Activated naive CD4-positive, alpha-beta T cell treated with anti-CD3 and anti-CD28 coated beads, Interleukin-2, amount 10 ng/mL, durations not matched to agents 7 days and 5 days (primary cell): ENCODE results near the gene AKR1D1.
"Not testable (repeated sequence)": the region's sequence is repeated elsewhere in the genome, so short reads cannot be mapped to it uniquely, and the experiment has no call there.

Source experiments
- CTCF ChIA-PET: fragments of 350-600 bp; sonication (Branson Sonifier 250); formaldehyde crosslinking; loops from one replicate; lab custom pipeline; 2021; ENCODE audit warnings: antibody characterized with exemption; lab: Charles Lee
- DNase-seq: peaks from one replicate; pipeline ENCODE4 v3.0.0-alpha.2; 2020
- H3K27ac Mint-ChIP-seq: one replicate; pipeline ENCODE4 v1.8.0; 2021; ENCODE audit warnings: mild to moderate bottlenecking, moderate library complexity, mixed read lengths
- H3K27me3 Mint-ChIP-seq: one replicate; pipeline ENCODE4 v1.8.0; 2021; ENCODE audit warnings: mild to moderate bottlenecking, mixed read lengths
- H3K36me3 Mint-ChIP-seq: one replicate; pipeline ENCODE4 v1.8.0; 2021; ENCODE audit warnings: mixed read lengths
- H3K4me1 Mint-ChIP-seq: one replicate; pipeline ENCODE4 v1.8.0; 2021; ENCODE audit warnings: mixed read lengths
- H3K4me3 Mint-ChIP-seq: one replicate; pipeline ENCODE4 v1.8.0; 2021; ENCODE audit warnings: mild to moderate bottlenecking, moderate library complexity, mixed read lengths
- H3K9me3 Mint-ChIP-seq: one replicate; pipeline ENCODE4 v1.8.0; 2021; ENCODE audit warnings: mixed read lengths

Gene AKR1D1

DNA sequence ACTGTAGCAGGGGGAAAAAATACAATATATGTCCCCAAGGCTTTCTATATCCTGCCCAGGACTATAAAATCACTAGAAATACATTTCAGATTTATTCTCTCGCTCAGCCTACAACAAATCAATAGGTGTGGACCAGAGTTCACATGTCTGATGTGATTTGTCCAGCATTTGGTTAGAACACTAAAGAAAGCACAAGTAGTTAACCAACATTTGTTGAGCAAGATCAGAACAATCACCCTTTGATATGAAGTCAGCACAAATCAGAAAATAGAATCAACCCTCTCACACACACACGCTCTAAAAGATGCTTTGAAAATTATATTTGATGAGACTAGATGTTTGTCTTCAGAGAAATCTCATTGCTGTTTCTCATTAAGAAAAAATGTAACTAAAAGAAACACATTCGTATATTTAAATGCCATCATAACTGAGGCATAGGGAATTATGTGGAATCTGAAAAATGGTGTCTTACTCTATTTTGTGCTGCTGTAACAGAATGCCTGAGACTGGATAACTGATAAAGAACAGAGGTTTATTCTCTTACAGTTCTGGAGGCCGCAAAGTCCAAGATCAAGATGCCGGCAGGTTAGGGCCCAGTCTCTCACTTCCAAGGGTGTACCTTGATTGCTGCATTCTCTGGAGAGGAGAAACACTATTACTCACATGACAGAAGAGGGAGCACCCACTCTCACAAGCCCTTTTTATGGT lies 10.5 kb downstream of the AKR1D1 start:
- no peaks in the 10 kb centered on the region for H3K36me3 Mint-ChIP-seq
- no peak overlapping the region for H3K27ac Mint-ChIP-seq
- H3K27me3 Mint-ChIP-seq: no peaks in the 10 kb centered on the region
- no peak overlapping the region for H3K4me3 Mint-ChIP-seq
- no peak for DNase-seq
- CTCF ChIA-PET: no interaction called here
- H3K9me3 Mint-ChIP-seq: no peaks in the 10 kb centered on the region
- H3K4me1 Mint-ChIP-seq: no peaks in the 10 kb centered on the region

DNA sequence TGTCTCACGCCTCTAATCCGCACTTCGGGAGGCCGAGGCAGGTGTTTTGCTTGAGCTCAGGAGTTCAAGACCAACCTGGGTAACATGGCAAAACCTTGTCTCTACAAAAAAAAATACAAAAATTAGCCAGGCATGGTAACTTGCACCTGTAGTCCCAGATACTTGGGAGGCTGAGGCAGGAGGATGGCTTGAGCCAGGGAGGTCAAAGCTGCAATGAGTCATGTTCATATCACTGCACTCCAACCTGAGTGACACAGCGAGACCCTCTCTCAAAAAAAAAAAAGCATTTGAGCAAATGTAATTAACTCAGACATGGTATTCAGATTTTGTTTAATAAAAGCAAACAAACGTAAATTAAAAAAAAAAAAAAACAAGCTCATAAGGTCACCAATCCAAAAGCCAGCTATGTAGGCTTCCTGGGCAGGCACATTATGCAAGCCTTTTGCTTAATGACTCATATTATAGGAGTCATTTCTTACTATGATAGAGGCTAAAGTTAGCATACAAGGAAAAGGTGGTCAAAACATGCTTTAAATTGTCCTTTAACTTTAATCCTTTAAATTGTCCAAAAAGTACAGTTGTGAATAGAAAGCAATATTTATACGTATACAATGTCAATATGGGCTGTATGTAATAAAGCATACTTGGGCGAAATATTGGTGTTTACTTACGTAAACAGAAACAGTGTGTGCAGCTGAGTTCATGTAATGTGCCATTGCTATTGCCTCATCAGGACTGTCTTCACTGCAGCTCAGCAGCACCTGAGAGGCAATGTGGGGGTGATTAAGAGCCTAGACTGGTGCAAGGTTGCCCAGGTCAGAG lies 13.0 kb downstream of the AKR1D1 start:
- CTCF ChIA-PET: interaction anchor here (0.7 kb wide), 1 partner anchor 185 kb away, joined by 3 read pairs; no protein-coding TSS in a partner anchor
- DNase-seq: no peak
- Mint-ChIP-seq H3K36me3 (no peaks in the 10 kb centered on the region), H3K4me1 (no peaks in the 10 kb centered on the region), H3K9me3 (no peaks in the 10 kb centered on the region), H3K4me3 (no peak overlapping the region), H3K27me3 (no peaks in the 10 kb centered on the region), H3K27ac (no peak overlapping the region)

DNA sequence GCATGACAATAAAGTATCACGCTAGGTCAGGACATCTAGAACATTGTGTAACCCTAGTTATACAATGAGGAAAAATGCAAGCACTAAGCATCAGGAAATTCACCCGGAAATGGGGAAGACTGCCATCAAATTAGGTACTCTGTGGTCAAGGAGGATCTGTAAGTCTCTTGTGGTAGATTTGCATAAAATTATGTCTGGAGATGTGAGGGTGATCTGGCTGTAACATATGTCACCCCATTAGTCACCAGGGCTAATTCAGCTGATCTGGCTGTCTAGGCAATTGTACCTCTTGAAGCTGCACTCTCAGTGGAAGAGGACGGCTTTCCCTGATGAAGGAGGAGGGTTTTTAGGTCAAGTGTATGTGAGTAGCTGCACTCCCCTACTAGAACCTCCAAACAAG lies 14.8 kb downstream of the AKR1D1 start:
- H3K27ac Mint-ChIP-seq: no peak overlapping the region
- CTCF ChIA-PET: no interaction called here

DNA sequence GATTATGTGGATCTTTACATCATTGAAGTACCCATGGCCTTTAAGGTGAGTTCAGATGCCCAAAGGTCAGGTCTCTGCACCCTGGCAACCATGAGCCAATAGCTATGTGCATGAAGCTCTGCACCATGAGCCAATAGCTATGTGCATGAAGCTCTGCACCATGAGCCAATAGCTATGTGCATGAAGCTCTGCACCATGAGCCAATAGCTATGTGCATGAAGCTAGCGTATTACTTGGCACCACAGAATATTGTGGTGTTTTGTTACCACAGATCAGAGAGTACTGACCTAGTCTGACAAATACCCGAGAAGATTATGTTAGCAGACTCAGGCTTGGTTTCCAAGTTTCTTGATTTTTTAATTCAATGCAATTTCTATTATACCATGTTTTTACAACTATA lies 15.6 kb downstream of the AKR1D1 start:
- H3K27me3 Mint-ChIP-seq, H3K4me3 Mint-ChIP-seq, CTCF ChIA-PET, DNase-seq, H3K9me3 Mint-ChIP-seq, H3K36me3 Mint-ChIP-seq, H3K4me1 Mint-ChIP-seq, H3K27ac Mint-ChIP-seq: not testable (repeated sequence)

More for the DNA sequence above, 14.8 kb downstream of the AKR1D1 start:
- Mint-ChIP-seq H3K36me3 (no peaks in the 10 kb centered on the region), H3K4me1 (no peaks in the 10 kb centered on the region), H3K9me3 (no peaks in the 10 kb centered on the region), H3K27me3 (no peaks in the 10 kb centered on the region), H3K4me3 (no peak overlapping the region)
- DNase-seq: no peak

DNA sequence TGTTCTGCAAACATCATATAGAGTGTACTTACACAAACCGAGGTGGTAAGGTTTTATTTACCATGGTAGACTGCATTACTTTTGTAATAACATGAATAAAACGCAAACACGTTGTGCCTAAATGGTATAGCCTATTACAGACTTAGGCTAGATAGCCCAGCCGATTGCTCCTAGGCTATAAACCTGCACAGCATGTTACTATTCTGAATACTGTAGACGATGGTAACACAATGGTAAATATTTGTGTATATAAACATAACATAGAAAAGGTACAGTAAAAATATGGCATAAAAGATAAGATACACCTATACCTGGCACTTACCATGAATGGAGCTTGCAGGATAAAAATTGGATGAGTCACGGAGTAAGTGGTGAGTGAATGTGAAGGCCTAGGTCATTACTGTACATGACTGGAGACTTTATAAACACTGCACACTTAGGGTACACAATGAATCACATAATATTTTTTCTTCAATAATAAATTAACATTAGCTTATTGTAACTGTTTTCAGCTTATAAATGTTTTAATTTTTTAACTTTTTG lies 16.3 kb downstream of the AKR1D1 start:
- Mint-ChIP-seq H3K36me3 (no peaks in the 10 kb centered on the region), H3K9me3 (no peaks in the 10 kb centered on the region)
- CTCF ChIA-PET: no interaction called here

DNA sequence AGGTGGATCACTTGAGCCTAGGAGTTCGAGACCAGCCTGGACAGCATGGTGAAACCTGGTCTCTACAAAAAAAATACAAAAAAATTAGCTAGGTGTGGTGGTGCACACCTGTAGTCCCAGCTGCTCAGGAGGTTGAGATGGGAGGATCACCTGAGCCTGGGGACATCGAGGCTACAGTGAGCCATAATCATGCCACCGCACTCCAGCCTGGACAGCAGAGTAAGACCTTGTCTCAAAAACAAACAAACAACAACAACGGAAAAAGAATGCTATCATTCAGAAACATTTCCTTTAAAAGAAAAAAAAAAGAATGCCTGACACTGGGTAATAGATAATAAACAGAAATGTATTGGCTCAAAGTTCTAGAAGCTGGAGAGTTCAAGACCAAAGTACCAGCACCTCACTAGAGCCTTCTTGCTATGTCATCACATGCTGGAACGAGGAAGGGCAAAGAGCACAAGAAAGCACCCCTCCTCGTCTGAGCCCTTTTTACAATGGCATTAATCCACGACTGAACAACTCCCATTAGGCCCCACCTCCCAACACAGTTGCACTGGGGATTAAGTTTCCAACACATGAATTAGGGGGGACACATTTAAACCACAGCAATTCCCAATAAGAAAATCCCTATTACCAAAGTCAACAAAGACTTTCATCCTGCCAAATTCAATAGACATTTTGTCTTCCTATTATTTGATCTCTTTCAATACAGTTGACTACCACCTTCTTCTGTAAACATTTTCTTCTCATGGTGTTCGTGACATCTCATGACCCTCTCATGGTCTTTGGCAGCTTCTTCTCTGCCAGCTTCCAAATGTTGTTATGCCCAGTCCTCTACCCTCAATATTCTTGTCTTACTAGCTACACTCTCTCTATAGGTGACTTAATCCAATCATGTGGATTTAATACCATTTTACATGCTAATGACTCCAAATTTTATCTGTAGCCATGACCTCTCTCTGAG lies 20.0 kb downstream of the AKR1D1 start:
- no peak overlapping the region for H3K4me3 Mint-ChIP-seq
- H3K4me1 Mint-ChIP-seq: no peaks in the 10 kb centered on the region
- H3K27me3 Mint-ChIP-seq: no peaks in the 10 kb centered on the region
- no peaks in the 10 kb centered on the region for H3K9me3 Mint-ChIP-seq
- no peaks in the 10 kb centered on the region for H3K36me3 Mint-ChIP-seq
- DNase-seq: no peak
- CTCF ChIA-PET: interaction anchor here (0.7 kb wide), 1 partner anchor 150 kb away, joined by 3 read pairs; no protein-coding TSS in a partner anchor
- H3K27ac Mint-ChIP-seq: no peak overlapping the region

More for the DNA sequence above, 16.3 kb downstream of the AKR1D1 start:
- DNase-seq: no peak
- Mint-ChIP-seq H3K4me1 (no peaks in the 10 kb centered on the region), H3K27me3 (no peaks in the 10 kb centered on the region), H3K4me3 (no peak overlapping the region), H3K27ac (no peak overlapping the region)

DNA sequence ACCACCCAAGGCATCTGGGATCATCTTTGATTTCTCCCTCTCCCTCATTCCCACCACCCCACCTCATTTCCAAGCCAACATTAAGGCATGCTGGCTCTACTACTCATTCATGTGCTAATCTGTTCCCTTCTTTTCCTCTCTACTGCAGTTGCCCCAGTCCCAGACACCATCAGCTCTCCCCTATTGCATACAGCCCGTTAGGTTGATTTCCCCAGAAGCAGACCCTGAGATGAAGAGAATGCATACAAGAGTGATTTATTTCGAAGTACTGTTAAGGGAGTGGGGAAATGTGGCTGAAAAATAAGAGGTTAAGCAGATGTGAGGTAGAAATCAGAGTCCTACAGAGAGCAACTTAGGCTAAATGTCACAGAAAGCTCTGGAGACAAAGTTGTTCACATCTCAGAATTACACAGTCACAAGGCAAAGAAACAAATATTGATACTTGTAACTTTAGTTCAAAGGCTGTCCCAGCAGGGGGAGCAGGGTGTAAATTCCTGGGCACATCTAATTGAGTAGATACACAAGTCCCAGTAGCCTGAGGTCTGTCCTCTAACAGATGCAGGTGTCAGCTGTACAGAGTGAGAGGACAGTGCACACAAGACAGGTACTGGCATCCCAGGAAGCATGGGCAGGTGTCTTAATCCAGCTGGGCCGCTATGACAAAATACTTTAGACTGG lies 20.9 kb downstream of the AKR1D1 start:
- Mint-ChIP-seq H3K27ac (no peak overlapping the region), H3K4me3 (no peak overlapping the region), H3K9me3 (no peaks in the 10 kb centered on the region), H3K27me3 (no peaks in the 10 kb centered on the region), H3K4me1 (no peaks in the 10 kb centered on the region), H3K36me3 (no peaks in the 10 kb centered on the region)
- peak; percentile 43 for DNase-seq
- CTCF ChIA-PET: interaction anchor here (0.7 kb wide), 1 partner anchor 149 kb away, joined by 3 read pairs; no protein-coding TSS in a partner anchor

DNA sequence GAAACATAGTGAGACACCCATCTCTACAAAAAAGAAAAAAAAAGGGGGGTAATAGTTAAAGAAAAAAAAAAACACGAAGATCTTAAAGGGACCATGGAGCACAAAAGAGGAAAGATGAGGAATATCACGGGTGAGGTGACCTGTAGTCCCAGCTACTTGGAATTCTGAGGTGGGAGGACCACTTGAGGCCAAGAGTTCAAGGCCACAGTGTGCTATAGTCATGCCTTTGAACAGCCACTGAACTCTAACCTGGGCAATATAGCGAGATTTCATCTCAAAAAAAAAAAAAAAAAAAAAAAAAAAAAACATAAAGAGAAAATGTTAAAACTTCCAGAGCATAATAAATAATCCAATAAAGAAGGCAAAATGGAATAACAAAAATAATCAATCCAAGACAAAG lies 23.6 kb downstream of the AKR1D1 start:
- Mint-ChIP-seq H3K9me3 (no peaks in the 10 kb centered on the region), H3K27ac (no peak overlapping the region), H3K36me3 (no peaks in the 10 kb centered on the region), H3K27me3 (no peaks in the 10 kb centered on the region), H3K4me3 (no peak overlapping the region), H3K4me1 (no peaks in the 10 kb centered on the region)
- DNase-seq: no peak
- CTCF ChIA-PET: no interaction called here

DNA sequence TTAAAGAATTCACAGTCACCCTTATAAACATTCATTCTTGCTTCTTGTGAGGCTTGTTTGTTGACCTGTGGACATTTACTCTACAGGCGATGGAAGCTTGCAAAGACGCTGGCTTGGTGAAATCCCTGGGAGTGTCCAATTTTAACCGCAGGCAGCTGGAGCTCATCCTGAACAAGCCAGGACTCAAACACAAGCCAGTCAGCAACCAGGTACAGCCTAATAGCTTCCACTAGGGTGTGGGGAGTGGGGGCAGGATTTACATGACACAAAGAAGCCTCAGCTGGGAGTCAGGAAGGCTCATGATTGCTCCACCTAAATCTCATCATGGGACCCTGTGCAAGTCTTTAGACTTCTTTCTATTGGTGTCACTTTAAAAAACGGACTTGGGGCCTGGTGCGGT lies 29.0 kb downstream of the AKR1D1 start:
- Mint-ChIP-seq H3K4me3 (no peak overlapping the region), H3K4me1 (no peaks in the 10 kb centered on the region)
- CTCF ChIA-PET: no interaction called here

DNA sequence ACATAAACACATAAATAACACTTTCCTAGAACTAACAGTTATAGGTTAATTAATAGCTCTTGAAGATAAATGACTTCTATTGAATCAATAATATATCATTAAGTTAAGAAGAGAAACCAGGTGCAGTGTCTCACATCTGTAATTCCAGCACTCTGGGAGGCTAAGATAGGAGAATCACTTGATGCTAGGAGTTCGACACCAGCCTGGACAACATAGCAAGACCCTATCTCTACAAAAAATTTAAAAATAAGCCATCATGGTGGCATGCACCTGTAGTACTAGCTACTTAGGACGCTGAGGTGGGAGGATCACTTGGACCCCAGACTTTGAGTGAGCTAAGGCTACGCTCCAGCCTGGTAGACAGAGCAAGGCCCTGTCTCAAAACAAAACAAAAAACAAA lies 38.8 kb downstream of the AKR1D1 start:
- no peak for DNase-seq
- CTCF ChIA-PET: no interaction called here
- H3K27me3 Mint-ChIP-seq: no peaks in the 10 kb centered on the region
- no peaks in the 10 kb centered on the region for H3K9me3 Mint-ChIP-seq
- no peaks in the 10 kb centered on the region for H3K36me3 Mint-ChIP-seq
- H3K4me3 Mint-ChIP-seq: no peak overlapping the region
- H3K4me1 Mint-ChIP-seq: no peaks in the 10 kb centered on the region
- H3K27ac Mint-ChIP-seq: no peak overlapping the region

More for the DNA sequence above, 29.0 kb downstream of the AKR1D1 start:
- no peak for DNase-seq
- Mint-ChIP-seq H3K27me3 (no peaks in the 10 kb centered on the region), H3K36me3 (no peaks in the 10 kb centered on the region), H3K9me3 (no peaks in the 10 kb centered on the region), H3K27ac (no peak overlapping the region)

DNA sequence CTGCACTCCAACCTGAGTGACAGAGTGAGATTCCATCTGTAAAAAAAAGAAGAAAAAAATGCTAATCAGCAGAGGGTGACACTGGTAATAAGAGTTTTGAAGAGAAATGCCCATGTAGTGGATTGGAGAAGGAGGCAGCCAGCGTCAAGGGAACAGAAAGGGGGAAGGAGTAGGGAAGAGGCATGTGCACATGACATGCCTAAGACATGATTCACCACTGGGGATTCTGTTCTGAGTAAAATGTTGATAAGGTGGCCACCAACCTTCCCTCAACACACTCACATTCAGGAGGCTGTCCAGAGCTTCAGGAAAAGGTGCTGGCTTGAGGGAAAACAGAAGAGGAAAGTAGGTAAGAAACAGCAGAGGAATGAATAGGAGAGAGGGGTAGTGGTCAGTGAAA lies 39.9 kb downstream of the AKR1D1 start:
- Mint-ChIP-seq H3K4me3 (no peak overlapping the region), H3K9me3 (no peaks in the 10 kb centered on the region), H3K27me3 (peaks cover 4% of the 10 kb centered on the region), H3K36me3 (no peaks in the 10 kb centered on the region), H3K4me1 (no peaks in the 10 kb centered on the region), H3K27ac (no peak overlapping the region)
- no peak for DNase-seq
- CTCF ChIA-PET: no interaction called here

DNA sequence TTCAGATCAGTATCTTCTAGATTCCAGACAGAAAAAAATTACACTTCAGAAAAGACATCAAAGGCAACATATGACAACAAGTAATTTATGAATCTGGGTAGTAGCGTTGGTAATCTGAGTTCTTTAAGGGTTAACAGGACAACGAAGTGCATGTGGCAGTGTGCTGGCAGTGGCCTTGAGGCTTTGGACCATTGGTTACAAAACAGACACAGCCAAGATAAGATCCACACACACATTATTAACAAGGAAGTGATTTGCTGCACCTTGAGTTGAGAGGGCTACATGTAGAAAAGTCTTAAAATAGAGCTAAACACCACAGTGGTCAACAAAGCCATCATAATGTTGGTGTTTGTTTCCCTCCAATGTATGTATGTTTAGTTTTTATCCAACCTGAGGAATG lies 40.6 kb downstream of the AKR1D1 start:
- Mint-ChIP-seq H3K27ac (no peak overlapping the region), H3K27me3 (peaks cover 4% of the 10 kb centered on the region), H3K4me1 (no peaks in the 10 kb centered on the region), H3K4me3 (no peak overlapping the region), H3K9me3 (no peaks in the 10 kb centered on the region), H3K36me3 (no peaks in the 10 kb centered on the region)
- no peak for DNase-seq
- CTCF ChIA-PET: no interaction called here

DNA sequence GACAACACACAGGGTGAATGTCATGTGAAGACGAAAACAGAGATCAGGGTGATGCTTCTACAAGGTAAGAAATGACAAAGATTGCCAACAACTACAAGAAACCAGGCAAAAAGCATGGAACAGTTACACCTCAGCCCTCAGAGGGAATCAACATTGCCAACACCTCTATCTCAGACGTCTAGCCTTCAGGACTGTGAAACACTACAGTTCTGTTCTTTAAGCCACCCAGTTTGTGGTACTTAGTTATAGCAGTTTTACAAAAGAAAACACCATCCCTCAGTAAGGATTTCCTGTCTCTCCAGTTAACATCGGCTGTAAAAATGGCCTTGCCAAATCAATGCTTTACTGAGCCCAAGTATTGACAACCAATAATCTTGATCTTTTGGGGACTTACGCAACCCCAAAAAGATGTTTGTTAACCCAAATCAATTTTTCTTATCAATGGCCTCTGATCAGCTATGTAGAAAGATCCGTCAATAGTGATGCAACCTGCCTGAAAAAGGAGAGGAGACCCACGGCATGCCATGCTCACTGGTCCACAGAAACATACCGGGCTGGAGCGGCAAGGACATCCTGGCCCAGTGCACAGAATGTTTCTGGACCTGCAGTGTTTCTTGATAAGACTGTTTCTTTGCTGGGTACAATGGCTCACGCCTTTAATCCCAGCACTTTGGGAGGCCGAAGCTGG lies 44.0 kb downstream of the AKR1D1 start:
- H3K4me1 Mint-ChIP-seq: no peaks in the 10 kb centered on the region
- CTCF ChIA-PET: interaction anchor here (0.8 kb wide), 1 partner anchor 43 kb away, joined by 3 read pairs; no protein-coding TSS in a partner anchor
- H3K27me3 Mint-ChIP-seq: peaks cover 4% of the 10 kb centered on the region
- no peaks in the 10 kb centered on the region for H3K9me3 Mint-ChIP-seq
- H3K36me3 Mint-ChIP-seq: no peaks in the 10 kb centered on the region
- no peak for DNase-seq
- H3K27ac Mint-ChIP-seq: no peak overlapping the region
- H3K4me3 Mint-ChIP-seq: no peak overlapping the region
